GM23248 (cell line): Measurements from ENCODE around the gene CPNE5. TPM values are rescaled to one million over a fixed set of nuclear protein-coding genes. Genes with fewer than 3 reads are reported as not detected.

Experiments
- DNase-seq: peaks from one replicate; pipeline ENCODE4 v3.0.0-alpha.2; 2015
- H2AFZ ChIP-seq: fragments of 200-600 bp; sonication (generic); 2 replicates; pipeline ENCODE4 v1.6.1; 2016; ENCODE audit warnings: antibody characterized with exemption
- H3F3A ChIP-seq: fragments of 200-600 bp; sonication (generic); 2 replicates; pipeline ENCODE4 v1.6.1; 2016; ENCODE audit warnings: mild to moderate bottlenecking, antibody characterized with exemption, mixed run types; ENCODE audit not compliant: insufficient read depth
- H3K27ac ChIP-seq: fragments of 200-600 bp; sonication (generic); 2 replicates; pipeline ENCODE4 v1.5.1; 2016; ENCODE audit warnings: mild to moderate bottlenecking
- H3K27me3 ChIP-seq: fragments of 200-600 bp; sonication (generic); replicated peaks from 2 replicates; pipeline ENCODE4 v1.6.1; 2016; ENCODE audit warnings: mild to moderate bottlenecking; ENCODE audit not compliant: insufficient read depth
- H3K36me3 ChIP-seq: fragments of 200-600 bp; sonication (generic); 2 replicates; pipeline ENCODE4 v1.6.1; 2016; ENCODE audit warnings: low read depth, mild to moderate bottlenecking
- H3K4me1 ChIP-seq: fragments of 200-600 bp; sonication (generic); 2 replicates; pipeline ENCODE4 v1.6.1; 2016; ENCODE audit warnings: mild to moderate bottlenecking; ENCODE audit not compliant: insufficient read depth
- H3K4me2 ChIP-seq: fragments of 200-600 bp; sonication (generic); one replicate; pipeline ENCODE4 v1.6.1; 2016; ENCODE audit warnings: mild to moderate bottlenecking; ENCODE audit not compliant: unreplicated experiment
- H3K4me3 ChIP-seq: fragments of 200-600 bp; sonication (generic); 2 replicates; pipeline ENCODE4 v1.5.1; 2016; ENCODE audit warnings: mild to moderate bottlenecking
- H3K79me2 ChIP-seq: fragments of 200-600 bp; sonication (generic); 2 replicates; pipeline ENCODE4 v1.6.1; 2016; ENCODE audit warnings: mild to moderate bottlenecking; ENCODE audit not compliant: insufficient read depth
- H3K9ac ChIP-seq: fragments of 200-600 bp; sonication (generic); 2 replicates; pipeline ENCODE4 v1.6.1; 2016; ENCODE audit warnings: mild to moderate bottlenecking
- H3K9me2 ChIP-seq: fragments of 200-600 bp; sonication (generic); 2 replicates; pipeline ENCODE4 v1.6.1; 2016; ENCODE audit warnings: mixed run types, mild to moderate bottlenecking, moderate library complexity; ENCODE audit not compliant: insufficient read depth
- H3K9me3 ChIP-seq: fragments of 200-600 bp; sonication (generic); one replicate; pipeline ENCODE4 v1.6.1; 2017; ENCODE audit warnings: low read depth
- H4K20me1 ChIP-seq: fragments of 200-600 bp; sonication (generic); 2 replicates; pipeline ENCODE4 v1.6.0; 2016; ENCODE audit not compliant: insufficient read depth
- EZH2 ChIP-seq: fragments of 200-600 bp; sonication (generic); IDR thresholded peaks from 2 replicates; pipeline ENCODE4 v1.6.1; 2018; ENCODE audit warnings: antibody characterized with exemption, mild to moderate bottlenecking; ENCODE audit not compliant: insufficient read depth, poor library complexity, severe bottlenecking
- EZH2phosphoT487 ChIP-seq: fragments of 200-600 bp; sonication (generic); IDR thresholded peaks from 2 replicates; pipeline ENCODE4 v1.6.1; 2018; ENCODE audit warnings: antibody characterized with exemption, moderate library complexity, mild to moderate bottlenecking, low read depth; ENCODE audit not compliant: insufficient read depth
- WGBS, 2 experiments: methylation state at CpG; one replicate each; pipeline ENCODE4 v1.1.6; 2015 to 2017; ENCODE audit warnings: low lambda C conversion rate in 2 of 2, low coverage in 1 of 2; ENCODE audit errors: missing lambda C conversion rate in 2 of 2; 5-methylcytosine and 5-hydroxymethylcytosine counted together
- in situ Hi-C: fragments of 300-500 bp; cut with MboI; formaldehyde crosslinking; loops from 2 replicates; pipeline ENCODE4 v1.15.0; 2020
- polyA plus RNA-seq: library from polyadenylated mRNA; unstranded; fragments of >200 nt; fragmentation: Nextera tagmentation; extraction: Ambion mirVana; gene quantifications from 2 replicates; pipeline ENCODE4 v1.2.1, GENCODE V29; 2016
- total RNA-seq: library from RNA; depleted of rRNA; stranded (reverse); fragments of >200 nt; shearing (Covaris generic); gene quantifications from 2 replicates; pipeline ENCODE4 v1.2.3, GENCODE V29; 2014

CPNE5 gene
- total and polyA plus RNA-seq, 2 experiments from 2014 or later: 0.23 TPM; not detected in 1

GRCh38 chr6:36779227-36779626 lies 60.0 kb downstream of the CPNE5 start:
- no peak overlapping the region for H3K27ac ChIP-seq
- no peak overlapping the region for H3K4me2 ChIP-seq
- WGBS, 2 experiments: 55 to 60% methylated on average over 5 of the region's 5 CpGs
- H3K27me3 ChIP-seq: no peaks in the 10 kb centered on the region
- H3K4me1 ChIP-seq: no peaks in the 10 kb centered on the region
- H3K9me2 ChIP-seq: no peaks in the 10 kb centered on the region
- TF ChIP-seq EZH2phosphoT487 (no peak), EZH2 (no peak)
- H3K9me3 ChIP-seq: no peaks in the 10 kb centered on the region
- no peak for DNase-seq
- H3K36me3 ChIP-seq: no peaks in the 10 kb centered on the region
- no peaks in the 10 kb centered on the region for H3K79me2 ChIP-seq
- no peak overlapping the region for H3K9ac ChIP-seq
- in situ Hi-C loops: loop anchor here (10.0 kb wide), 2 partner anchors 226 to 436 kb away; partner anchors contain the start of gene FGD2
- H2AFZ ChIP-seq: no peak overlapping the region
- no peaks in the 10 kb centered on the region for H4K20me1 ChIP-seq
- no peaks in the 10 kb centered on the region for H3F3A ChIP-seq
- H3K4me3 ChIP-seq: no peak overlapping the region

GRCh38 chr6:36777801-36778200 lies 61.4 kb downstream of the CPNE5 start:
- H3F3A ChIP-seq: no peaks in the 10 kb centered on the region
- in situ Hi-C loops: loop anchor here (10.0 kb wide), 2 partner anchors 227 to 437 kb away; partner anchors contain the start of gene FGD2
- no peak overlapping the region for H3K4me3 ChIP-seq
- H3K4me1 ChIP-seq: no peaks in the 10 kb centered on the region
- TF ChIP-seq EZH2phosphoT487 (no peak), EZH2 (no peak)
- no peaks in the 10 kb centered on the region for H3K36me3 ChIP-seq
- no peak for DNase-seq
- H3K79me2 ChIP-seq: no peaks in the 10 kb centered on the region
- no peak overlapping the region for H3K9ac ChIP-seq
- H3K9me2 ChIP-seq: no peaks in the 10 kb centered on the region
- no peak overlapping the region for H3K4me2 ChIP-seq
- no peak overlapping the region for H2AFZ ChIP-seq
- 78 to 84% methylated on average over 5 of the region's 5 CpGs for WGBS, 2 experiments
- H3K9me3 ChIP-seq: no peaks in the 10 kb centered on the region
- no peaks in the 10 kb centered on the region for H4K20me1 ChIP-seq
- no peaks in the 10 kb centered on the region for H3K27me3 ChIP-seq
- H3K27ac ChIP-seq: no peak overlapping the region

GRCh38 chr6:36776167-36776566 lies 63.1 kb downstream of the CPNE5 start:
- 77 to 80% methylated on average over 5 of the region's 5 CpGs for WGBS, 2 experiments
- in situ Hi-C loops: loop anchor here (10.0 kb wide), 2 partner anchors 229 to 439 kb away; partner anchors contain the start of gene FGD2

GRCh38 chr6:36774331-36774730 lies 64.9 kb downstream of the CPNE5 start:
- no peak for DNase-seq
- peaks cover 6% of the 10 kb centered on the region; the same call in 1 of the 2 replicates for H3F3A ChIP-seq
- no peaks in the 10 kb centered on the region for H3K79me2 ChIP-seq
- no peaks in the 10 kb centered on the region for H3K36me3 ChIP-seq
- WGBS, 2 experiments: 90 to 92% methylated on average over 4 to 5 of the region's 5 CpGs
- no peaks in the 10 kb centered on the region for H4K20me1 ChIP-seq
- no peaks in the 10 kb centered on the region for H3K9me2 ChIP-seq
- H3K27me3 ChIP-seq: no peaks in the 10 kb centered on the region
- H3K27ac ChIP-seq: no peak overlapping the region
- no peaks in the 10 kb centered on the region for H3K9me3 ChIP-seq
- no peak overlapping the region for H3K4me3 ChIP-seq
- in situ Hi-C loops: loop anchor here (10.0 kb wide), 2 partner anchors 230 to 440 kb away; partner anchors contain the start of gene FGD2
- no peak overlapping the region for H2AFZ ChIP-seq
- TF ChIP-seq EZH2phosphoT487 (no peak), EZH2 (no peak)
- peaks cover 13% of the 10 kb centered on the region for H3K4me1 ChIP-seq
- H3K4me2 ChIP-seq: no peak overlapping the region
- no peak overlapping the region for H3K9ac ChIP-seq

More at GRCh38 chr6:36776167-36776566, 63.1 kb downstream of the CPNE5 start:
- H3K36me3 ChIP-seq: no peaks in the 10 kb centered on the region
- H3K27me3 ChIP-seq: no peaks in the 10 kb centered on the region
- no peak for DNase-seq
- TF ChIP-seq EZH2 (no peak), EZH2phosphoT487 (no peak)
- H3K4me2 ChIP-seq: no peak overlapping the region
- H3F3A ChIP-seq: no peaks in the 10 kb centered on the region
- no peak overlapping the region for H3K9ac ChIP-seq
- H4K20me1 ChIP-seq: no peaks in the 10 kb centered on the region
- H3K4me1 ChIP-seq: no peaks in the 10 kb centered on the region
- H2AFZ ChIP-seq: no peak overlapping the region
- no peak overlapping the region for H3K27ac ChIP-seq
- no peak overlapping the region for H3K4me3 ChIP-seq
- H3K9me3 ChIP-seq: no peaks in the 10 kb centered on the region
- no peaks in the 10 kb centered on the region for H3K9me2 ChIP-seq
- no peaks in the 10 kb centered on the region for H3K79me2 ChIP-seq
